Suppressor macrophage (primary cell): ENCODE data around the gene PPP2R2D.

Experiments
- DNase-seq, 4 experiments: peaks; one replicate each; pipeline ENCODE4 v3.0.0-alpha.2; 2020 to 2022
- total RNA-seq, 17 experiments: gene quantifications; one replicate each; lab custom pipeline; 2026; ENCODE audit warnings: mixed read lengths in 6 of 17, inconsistent platforms in 3 of 17; lab: John Stamatoyannopoulos, UW

The PPP2R2D gene
- total RNA-seq, result 25.4 to 43.8 (median 39.0) reads per million in 17 experiments

GRCh38 chr10:131900350-131901152, at the start of gene PPP2R2D:
TSS of gene PPP2R2D (plus strand) at chr10:131901008. CDS start at chr10:131901149, 141 bp downstream.
- DNase-seq, result peak; percentile 96 to 99 (median 98)

- DNase-seq, result no peak
Measured at GRCh38 chr10:131851346-131851745, 49.5 kb upstream of the PPP2R2D start.

- no peak for DNase-seq
Measured at GRCh38 chr10:131852176-131852822, 48.5 kb upstream of the PPP2R2D start.

GRCh38 chr10:131852823-131853609, 47.8 kb upstream of the PPP2R2D start:
- DNase-seq, result no peak

GRCh38 chr10:131853610-131853964, 47.2 kb upstream of the PPP2R2D start:
- no peak for DNase-seq

GRCh38 chr10:131854579-131855335, 46.1 kb upstream of the PPP2R2D start:
- no peak for DNase-seq

GRCh38 chr10:131855461-131856401, 45.1 kb upstream of the PPP2R2D start:
- DNase-seq, result no peak

GRCh38 chr10:131856441-131857094, 44.2 kb upstream of the PPP2R2D start:
- DNase-seq, result no peak

- no peak for DNase-seq
Measured at GRCh38 chr10:131857156-131858117, 43.4 kb upstream of the PPP2R2D start.

GRCh38 chr10:131858118-131858515, 42.7 kb upstream of the PPP2R2D start:
- DNase-seq, result no peak

- DNase-seq, result no peak
Measured at GRCh38 chr10:131858583-131859340, 42.0 kb upstream of the PPP2R2D start.

- no peak for DNase-seq
Measured at GRCh38 chr10:131859341-131860020, 41.3 kb upstream of the PPP2R2D start.

- no peak for DNase-seq
Measured at GRCh38 chr10:131860311-131860710, 40.5 kb upstream of the PPP2R2D start.

- no peak for DNase-seq
Measured at GRCh38 chr10:131860806-131861440, 39.9 kb upstream of the PPP2R2D start.

- no peak for DNase-seq
Measured at GRCh38 chr10:131862548-131862947, 38.3 kb upstream of the PPP2R2D start.

GRCh38 chr10:131865223-131865917, 35.4 kb upstream of the PPP2R2D start:
- DNase-seq, result no peak

GRCh38 chr10:131866673-131867072, 34.1 kb upstream of the PPP2R2D start:
- no peak for DNase-seq
